MM.1S (cell line): ENCODE results near the gene CPXM2.

Experiments used
- EZH2 ChIP-seq: fragments of 300-600 bp; sonication (generic); optimal IDR thresholded peaks from 2 replicates; pipeline ENCODE3; 2017; ENCODE audit warnings: low read depth, mild to moderate bottlenecking, antibody characterized with exemption, low read length, mixed read lengths
- EZH2phosphoT487 ChIP-seq: fragments of 300-600 bp; sonication (generic); IDR thresholded peaks from 2 replicates; pipeline ENCODE4 v1.6.1; 2018; ENCODE audit warnings: antibody characterized with exemption, low read length
- TF ChIP-seq, protein P1 (sequence below): fragments of 300-600 bp; sonication (generic); IDR thresholded peaks from 2 replicates; pipeline ENCODE4 v1.5.1; 2016; ENCODE audit warnings: antibody characterized with exemption, low read length, mixed read lengths

DNA sequence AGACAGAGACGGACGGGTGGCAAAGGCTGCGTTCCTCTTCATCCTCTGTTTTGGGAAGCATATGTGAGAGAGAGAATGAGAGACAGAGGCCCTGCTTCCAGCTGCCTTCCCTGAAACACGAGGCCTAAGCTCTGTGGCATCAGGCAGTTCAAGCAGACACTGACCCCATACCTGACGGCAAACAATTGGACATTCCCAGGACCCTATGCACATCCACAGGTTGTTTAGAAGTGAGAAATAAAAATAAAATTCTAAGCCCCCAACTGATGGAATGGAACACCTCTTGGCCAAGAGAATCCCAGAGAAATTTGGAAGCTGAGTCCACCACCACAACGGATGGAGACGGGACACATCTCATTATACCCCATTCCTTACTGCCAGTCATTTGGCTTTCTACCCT, 105.3 kb downstream of the CPXM2 start:
- TF ChIP-seq, protein P1, sequence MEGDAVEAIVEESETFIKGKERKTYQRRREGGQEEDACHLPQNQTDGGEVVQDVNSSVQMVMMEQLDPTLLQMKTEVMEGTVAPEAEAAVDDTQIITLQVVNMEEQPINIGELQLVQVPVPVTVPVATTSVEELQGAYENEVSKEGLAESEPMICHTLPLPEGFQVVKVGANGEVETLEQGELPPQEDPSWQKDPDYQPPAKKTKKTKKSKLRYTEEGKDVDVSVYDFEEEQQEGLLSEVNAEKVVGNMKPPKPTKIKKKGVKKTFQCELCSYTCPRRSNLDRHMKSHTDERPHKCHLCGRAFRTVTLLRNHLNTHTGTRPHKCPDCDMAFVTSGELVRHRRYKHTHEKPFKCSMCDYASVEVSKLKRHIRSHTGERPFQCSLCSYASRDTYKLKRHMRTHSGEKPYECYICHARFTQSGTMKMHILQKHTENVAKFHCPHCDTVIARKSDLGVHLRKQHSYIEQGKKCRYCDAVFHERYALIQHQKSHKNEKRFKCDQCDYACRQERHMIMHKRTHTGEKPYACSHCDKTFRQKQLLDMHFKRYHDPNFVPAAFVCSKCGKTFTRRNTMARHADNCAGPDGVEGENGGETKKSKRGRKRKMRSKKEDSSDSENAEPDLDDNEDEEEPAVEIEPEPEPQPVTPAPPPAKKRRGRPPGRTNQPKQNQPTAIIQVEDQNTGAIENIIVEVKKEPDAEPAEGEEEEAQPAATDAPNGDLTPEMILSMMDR = no peak
- TF ChIP-seq EZH2phosphoT487 (no peak), EZH2 (no peak)
